GM12878 (cell line): Measurements from ENCODE around the gene CAMK2B. TPM values are rescaled to one million over a fixed set of nuclear protein-coding genes. Genes with fewer than 3 reads are reported as not detected.
"Not testable (repeated sequence)": the region's sequence is repeated elsewhere in the genome, so short reads cannot be mapped to it uniquely, and the experiment has no call there.

Experiments
- ATAC-seq: fragments of 200-7000 bp; cut with Tn5 transposase; 3 replicates; pipeline ENCODE4 v1.9.1; 2020; ENCODE audit warnings: mild to moderate bottlenecking, moderate library complexity
- BruUV-seq: library from RNA; stranded (reverse); fragments of 400-500 nt; replicated peaks from 2 replicates; lab custom pipeline; 2021; lab: Mats Ljungman, UMichigan
- CTCF ChIA-PET: fragments of 300-600 bp; sonication (Branson Sonifier 250); formaldehyde crosslinking; extraction: SDS; loops from one replicate; lab custom pipeline; 2021; ENCODE audit warnings: inconsistent platforms; lab: Yijun Ruan, JAX
- POLR2A ChIA-PET: fragments of 350-600 bp; formaldehyde crosslinking; extraction: SDS; loops from one replicate; lab custom pipeline; 2021; ENCODE audit warnings: inconsistent platforms; lab: Charles Lee
- RAD21 ChIA-PET: fragments of 300-600 bp; sonication (Branson Sonifier 250); formaldehyde crosslinking; loops from one replicate; lab custom pipeline; 2023; ENCODE audit warnings: antibody characterized with exemption; ENCODE audit not compliant: unreplicated experiment; lab: Charles Lee
- SMC1A ChIA-PET: fragments of 300-600 bp; sonication (Branson Sonifier 250); formaldehyde crosslinking; loops from one replicate; lab custom pipeline; 2023; ENCODE audit not compliant: unreplicated experiment, uncharacterized antibody; lab: Charles Lee
- DNase-seq: peaks from one replicate; pipeline ENCODE4 v3.0.0-alpha.2; 2011; ENCODE audit warnings: low read depth, low spot score
- FAIRE-seq: peaks from 3 replicates; lab custom pipeline; 2011; peaks lifted over from hg19 to GRCh38; lab: Jason Lieb, UNC
- H2AFZ ChIP-seq: 2 replicates; pipeline ENCODE4 v1.6.0; 2011; ENCODE audit warnings: low read depth, low read length, control low read depth; ENCODE audit not compliant: control insufficient read depth
- H3K27ac ChIP-seq: 2 replicates; pipeline ENCODE4 v1.5.1; 2011; ENCODE audit warnings: control low read depth; ENCODE audit not compliant: control insufficient read depth, insufficient read depth
- H3K27me3 ChIP-seq, 2 experiments: replicated peaks in 1 of 2; 2 replicates each; pipeline versions ENCODE4 v1.6.0 to v1.6.1; 2011; ENCODE audit warnings: low read length in 1 of 2; ENCODE audit not compliant: control insufficient read depth in 2 of 2, insufficient read depth in 2 of 2
- H3K36me3 ChIP-seq, 2 experiments: 2 replicates each; pipeline ENCODE4 v1.5.1; 2011; ENCODE audit warnings: low read length in 1 of 2; ENCODE audit not compliant: control insufficient read depth in 2 of 2, insufficient read depth in 2 of 2
- H3K4me1 ChIP-seq: 2 replicates; pipeline ENCODE4 v1.6.1; 2011; ENCODE audit warnings: mild to moderate bottlenecking, low read length, moderate library complexity, mixed read lengths; ENCODE audit not compliant: control insufficient read depth, insufficient read depth
- H3K4me2 ChIP-seq: 2 replicates; pipeline ENCODE4 v1.6.0; 2011; ENCODE audit warnings: control low read depth; ENCODE audit not compliant: control insufficient read depth, insufficient read depth
- H3K4me3 ChIP-seq: fragments of 200-600 bp; sonication (generic); 2 replicates; pipeline ENCODE4 v1.5.1; 2016
- H3K79me2 ChIP-seq: 2 replicates; pipeline ENCODE4 v1.6.0; 2011; ENCODE audit warnings: low read length; ENCODE audit not compliant: control insufficient read depth, insufficient read depth
- H3K9ac ChIP-seq: 2 replicates; pipeline ENCODE4 v1.8.0; 2011; ENCODE audit warnings: low read length, control low read depth, mixed read lengths; ENCODE audit not compliant: control insufficient read depth, insufficient read depth
- H3K9me3 ChIP-seq: replicated peaks from 3 replicates; pipeline ENCODE4 v1.5.1; 2011; ENCODE audit warnings: mild to moderate bottlenecking, low read length; ENCODE audit not compliant: control insufficient read depth, insufficient read depth
- H4K20me1 ChIP-seq: 2 replicates; pipeline ENCODE4 v1.6.0; 2011; ENCODE audit not compliant: control insufficient read depth, insufficient read depth
- CBX5 ChIP-seq: sonication (generic); IDR thresholded peaks from 2 replicates; pipeline ENCODE4 v1.6.1; 2016; ENCODE audit warnings: low read depth, moderate library complexity, mild to moderate bottlenecking, inconsistent platforms
- HDGF ChIP-seq: fragments of 450-650 bp; IDR thresholded peaks from 2 replicates; pipeline ENCODE4 v1.6.1; 2016; ENCODE audit warnings: antibody characterized with exemption
- SMC3 ChIP-seq: IDR thresholded peaks from 2 replicates; pipeline ENCODE4 v1.6.1; 2011; ENCODE audit warnings: low read length, improper control_type of control experiment, borderline replicate concordance
- TCF7 ChIP-seq: IDR thresholded peaks from 2 replicates; pipeline ENCODE4 v1.6.1; 2014; ENCODE audit warnings: antibody characterized with exemption, borderline replicate concordance
- YBX1 ChIP-seq: fragments of 450-650 bp; IDR thresholded peaks from 2 replicates; pipeline ENCODE4 v1.6.1; 2016; ENCODE audit warnings: antibody characterized with exemption
- WGBS: methylation state at CpG from one replicate; pipeline ENCODE4 v1.1.6; 2016; ENCODE audit warnings: low lambda C conversion rate; ENCODE audit not compliant: insufficient replicate concordance, insufficient coverage; ENCODE audit errors: missing lambda C conversion rate; 5-methylcytosine and 5-hydroxymethylcytosine counted together
- in situ Hi-C: fragments of 300-500 bp; cut with MboI; formaldehyde crosslinking; loops from 9 replicates; pipeline ENCODE4 v1.14.3; 2018; ENCODE audit warnings: mixed read lengths
- intact Hi-C: fragments of 100-400 bp; cut with micrococcal nuclease; formaldehyde crosslinking; loops from one replicate; pipeline ENCODE4 v1.14.2; 2022; ENCODE audit not compliant: unreplicated experiment
- polyA plus RNA-seq, 11 experiments: library from polyadenylated mRNA; depleted of rRNA in 4 of 11; unstranded in 6 of 11; stranded (reverse) in 5 of 11; fragments of >200 nt; fragmentation: Nextera tagmentation in 4 of 11; fragmentation: Illumina TruSeq in 1 of 11; extraction: Ambion mirVana in 4 of 11; extraction: Trizol in 1 of 11; gene quantifications; 1 replicate in 1 of 11; 2 replicates in 10 of 11; pipeline versions ENCODE4 v1.2.1 to v1.2.3, GENCODE V29; 2011 to 2016; ENCODE audit warnings: inconsistent platforms in 2 of 11, missing spikeins in 2 of 11, low read depth in 1 of 11
- total RNA-seq, 4 experiments: library from RNA; depleted of rRNA in 3 of 4; stranded (reverse); fragments of >200 nt in 3 of 4; fragmentation: Illumina TruSeq in 1 of 4; extraction: Trizol in 1 of 4; gene quantifications; 2 replicates each; pipeline versions ENCODE4 v1.2.1 to v1.2.3, GENCODE V29; 2013 to 2021

Gene CAMK2B
- total and polyA plus RNA-seq, 10 of the 15 experiments (the other 5 are each of a cell fraction or from before 2014, with no cell fraction given) = 0.06 to 0.23 (median 0.11) TPM; not detected in 5

GRCh38 chr7:44200163-44200562 lies 125.2 kb downstream of the CAMK2B start:
- WGBS = no CpG with 5 or more reads among the region's 3 CpGs
- intact Hi-C loops, H3K9ac ChIP-seq, H3K4me3 ChIP-seq, H3K4me1 ChIP-seq, H4K20me1 ChIP-seq, H3K36me3 ChIP-seq, H3K4me2 ChIP-seq, FAIRE-seq, H3K9me3 ChIP-seq, H2AFZ ChIP-seq, in situ Hi-C loops, BruUV-seq, H3K27ac ChIP-seq, H3K27me3 ChIP-seq, DNase-seq, ATAC-seq: not testable (repeated sequence)
- RAD21 ChIA-PET = interaction anchor here (1.7 to 1.8 kb wide), 2 partner anchors 119 to 180 kb away, joined by 6 to 8 read pairs; no protein-coding TSS in a partner anchor
- POLR2A ChIA-PET = interaction anchor here (1.0 to 2.6 kb wide), 2 partner anchors 155 to 275 kb away, joined by 3 to 9 read pairs; partner anchors contain the start of gene DBNL
- SMC1A ChIA-PET = interaction anchor here (0.9 kb wide), 1 partner anchor 119 kb away, joined by 3 read pairs; no protein-coding TSS in a partner anchor
- H3K79me2 ChIP-seq = peaks cover 28% of the 10 kb centered on the region
- TF ChIP-seq CBX5 = 0 out of 2 replicates have a peak, but pooled peaks have one; percentile 3
- CTCF ChIA-PET = interaction anchor here (0.6 kb wide), 1 partner anchor 102 kb away, joined by 3 read pairs; no protein-coding TSS in a partner anchor

- no peak overlapping the region for H3K9ac ChIP-seq
- 49% methylated on average over 7 of the region's 7 CpGs for WGBS
- ChIA-PET CTCF (interaction anchor here (0.7 to 3.5 kb wide), 5 partner anchors 48 to 616 kb away, joined by 3 to 25 read pairs (median 3); partner anchors contain the start of gene POLD2), RAD21 (interaction anchor here (1.4 to 1.5 kb wide), 2 partner anchors 74 to 132 kb away, joined by 3 read pairs; partner anchors contain the start of genes PGAM2 and POLD2), SMC1A (interaction anchor here (1.0 to 2.4 kb wide), 3 partner anchors 66 to 178 kb away, joined by 3 to 13 read pairs (median 5); partner anchors contain the start of gene POLD2), POLR2A (no interaction called here)
- no TSS peak for BruUV-seq
- intact Hi-C loops = loop anchor here (2.0 kb wide), 2 partner anchors 117 to 125 kb away; no protein-coding TSS in a partner anchor
- ATAC-seq = no peak
- in situ Hi-C loops = no loop called here
- H3K4me1 ChIP-seq = no peaks in the 10 kb centered on the region
- no peak overlapping the region for H3K4me2 ChIP-seq
- H3K27me3 ChIP-seq = no peaks in the 10 kb centered on the region
- H3K27ac ChIP-seq = no peak overlapping the region
- H3K9me3 ChIP-seq = no peaks in the 10 kb centered on the region
- no peaks in the 10 kb centered on the region for H4K20me1 ChIP-seq
- no peak overlapping the region for H3K4me3 ChIP-seq
- FAIRE-seq = no peak
- TF ChIP-seq TCF7 (no peak), YBX1 (no peak), SMC3 (no peak), HDGF (no peak)
- peaks cover 16% of the 10 kb centered on the region for H3K79me2 ChIP-seq
- DNase-seq = no peak
- no peaks in the 10 kb centered on the region for H3K36me3 ChIP-seq
- H2AFZ ChIP-seq = no peak overlapping the region; the same call in 1 of the 2 replicates
Measured at GRCh38 chr7:44197474-44197873, 127.9 kb downstream of the CAMK2B start.
